ENCODE measurements around the gene ALOXE3. TPM values are rescaled to one million over a fixed set of nuclear protein-coding genes. Genes with fewer than 3 reads are reported as not detected.

Gene ALOXE3
- total RNA-seq: not detected
- long read RNA-seq: 0 reads

DNA sequence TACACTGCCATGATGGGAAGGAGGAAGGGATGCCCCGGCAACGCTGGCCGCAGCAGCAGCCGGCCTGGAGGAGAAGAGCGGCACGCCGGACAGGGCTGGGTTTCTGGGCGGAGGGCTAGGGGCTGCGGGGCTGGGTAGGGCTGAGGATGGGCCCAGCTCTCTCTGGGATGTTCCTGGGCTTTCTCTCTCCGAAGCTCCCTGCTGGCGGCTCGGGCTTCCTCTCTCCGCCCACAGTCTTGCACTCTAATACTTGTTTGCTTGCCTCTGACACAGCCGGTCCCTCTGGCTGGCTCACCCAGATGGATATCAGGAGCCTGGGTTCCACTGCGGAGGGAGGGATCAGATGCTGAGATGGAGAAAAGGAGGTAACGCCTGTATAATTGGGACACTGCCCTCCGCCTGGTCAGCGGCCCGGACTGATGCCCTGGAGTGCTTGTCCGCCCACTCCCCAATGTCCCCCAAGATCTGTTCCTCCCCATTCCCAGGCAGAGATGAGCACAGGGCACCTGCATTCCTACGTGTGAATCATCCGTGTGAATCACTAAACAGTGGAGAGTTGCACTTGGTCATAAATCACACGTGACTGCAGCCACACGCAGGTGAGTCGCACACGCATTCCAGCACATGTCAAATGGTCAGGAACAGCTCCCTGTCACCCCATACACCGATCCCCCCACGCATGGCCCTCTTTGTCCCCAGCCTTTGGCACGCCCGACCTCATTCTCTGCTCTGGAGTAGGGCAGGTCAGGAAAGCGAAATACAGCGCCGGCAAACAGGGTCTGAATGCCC lies at the start of gene ALOXE3:
ALOXE3 (minus strand) TSS at position 535 of the 789 bp plus-strand sequence; CDS start at position 11, 524 bp downstream.
- DNase-seq (peak; percentile 45), ATAC-seq (no peak)
- intact Hi-C loops (cut with micrococcal nuclease): no loop called here

DNA sequence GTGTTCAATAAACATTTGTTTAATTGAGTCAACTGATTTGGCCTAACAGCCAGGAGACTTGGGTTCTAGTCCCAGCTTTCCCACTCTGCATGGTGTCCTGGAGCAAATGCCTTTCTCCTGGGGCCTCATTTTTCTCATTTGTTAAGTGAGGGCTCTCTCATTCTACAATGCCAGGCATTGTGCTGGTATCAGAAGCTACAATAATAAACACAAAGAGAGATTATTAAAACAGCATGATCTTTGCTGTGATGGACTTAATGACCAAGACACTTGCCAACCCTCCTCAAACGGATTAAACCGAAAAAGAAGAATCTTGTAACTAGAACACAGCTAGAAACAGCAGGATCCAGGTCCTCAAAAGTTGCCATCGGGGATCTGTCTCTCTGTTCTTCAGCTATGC lies 49.2 kb upstream of the ALOXE3 start:
- no peak for DNase-seq
- no peak for ATAC-seq
- intact Hi-C loops (cut with micrococcal nuclease): no loop called here

DNA sequence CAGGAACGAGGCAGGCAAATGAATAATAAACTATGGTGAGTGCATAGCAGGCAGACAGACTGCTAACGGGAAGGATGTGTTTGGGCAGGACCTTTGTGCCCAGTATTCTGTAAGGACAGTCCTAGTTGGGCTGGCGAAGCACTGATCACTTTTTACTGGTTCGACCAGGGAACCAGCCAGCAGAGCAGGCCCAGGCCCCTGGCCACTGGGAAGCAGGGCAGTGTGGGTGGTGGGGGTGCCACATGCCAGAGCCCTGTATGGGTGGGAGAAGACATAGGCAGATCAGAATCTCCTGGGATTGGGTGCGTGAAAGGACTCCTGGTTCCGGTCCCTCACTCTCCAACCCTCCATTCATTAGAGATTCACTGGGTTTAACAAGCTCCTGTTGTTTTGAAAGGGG lies 48.4 kb upstream of the ALOXE3 start:
- intact Hi-C loops (cut with micrococcal nuclease): no loop called here
- DNase-seq: no peak
- ATAC-seq: no peak

DNA sequence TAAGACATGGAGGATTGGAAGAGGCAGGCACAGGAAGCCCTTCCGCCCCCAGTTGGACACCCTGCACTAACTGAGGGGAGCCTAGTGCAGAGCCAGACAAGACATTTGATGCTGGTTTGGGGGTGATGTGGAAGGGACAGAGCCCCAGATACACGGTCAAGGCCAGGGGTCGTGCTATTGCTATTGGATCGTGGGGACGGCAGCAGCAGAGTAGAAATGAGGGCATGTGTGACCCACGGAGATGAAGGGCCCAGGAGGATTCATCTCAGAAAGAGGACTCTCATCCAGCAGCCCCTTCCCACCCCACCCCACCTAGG lies 46.5 kb upstream of the ALOXE3 start:
- intact Hi-C loops (cut with micrococcal nuclease): no loop called here
- no peak for DNase-seq
- no peak for ATAC-seq

DNA sequence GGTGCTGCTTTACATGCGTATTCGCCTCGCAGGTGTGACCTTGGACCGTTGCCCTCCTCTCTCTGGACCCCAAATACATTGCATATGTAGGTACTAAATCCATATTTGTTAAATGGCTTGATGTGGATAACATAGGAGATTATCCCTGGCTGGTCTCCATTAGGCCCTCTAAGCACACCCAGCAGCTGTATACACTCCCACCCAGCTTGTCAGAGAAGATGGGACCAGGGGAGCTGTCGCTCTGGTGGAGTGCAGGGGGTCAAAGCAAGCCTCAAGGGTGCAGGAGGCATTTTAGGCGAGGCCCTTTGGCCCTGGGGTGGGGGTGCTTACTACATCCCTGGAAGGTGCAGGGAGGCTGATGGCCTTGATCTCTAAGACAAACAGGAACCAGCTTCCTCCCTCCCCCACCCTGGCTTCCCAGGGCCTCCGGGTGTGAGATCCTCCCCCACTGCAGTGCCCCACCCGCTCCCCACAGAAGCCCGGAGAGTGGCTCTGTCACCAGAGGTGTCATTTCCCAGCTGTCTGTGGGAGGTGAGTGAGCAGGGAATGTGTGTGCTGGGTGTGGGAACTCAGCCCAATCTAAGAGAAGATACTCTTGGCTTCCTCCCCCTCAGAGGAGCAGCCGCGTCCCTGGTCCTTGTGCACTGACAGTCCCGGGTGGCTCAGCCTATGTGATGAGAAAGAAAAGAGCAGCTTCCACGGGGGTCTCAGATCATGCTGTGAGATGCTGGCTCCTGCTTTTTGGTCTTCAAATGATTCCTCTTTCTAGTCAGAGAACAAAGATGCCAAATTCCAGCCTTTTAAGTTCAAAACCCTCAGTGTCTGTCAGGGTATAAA lies 45.9 kb upstream of the ALOXE3 start:
- intact Hi-C loops (cut with micrococcal nuclease): no loop called here
- DNase-seq (peak; percentile 87), ATAC-seq (peak; percentile 85)

DNA sequence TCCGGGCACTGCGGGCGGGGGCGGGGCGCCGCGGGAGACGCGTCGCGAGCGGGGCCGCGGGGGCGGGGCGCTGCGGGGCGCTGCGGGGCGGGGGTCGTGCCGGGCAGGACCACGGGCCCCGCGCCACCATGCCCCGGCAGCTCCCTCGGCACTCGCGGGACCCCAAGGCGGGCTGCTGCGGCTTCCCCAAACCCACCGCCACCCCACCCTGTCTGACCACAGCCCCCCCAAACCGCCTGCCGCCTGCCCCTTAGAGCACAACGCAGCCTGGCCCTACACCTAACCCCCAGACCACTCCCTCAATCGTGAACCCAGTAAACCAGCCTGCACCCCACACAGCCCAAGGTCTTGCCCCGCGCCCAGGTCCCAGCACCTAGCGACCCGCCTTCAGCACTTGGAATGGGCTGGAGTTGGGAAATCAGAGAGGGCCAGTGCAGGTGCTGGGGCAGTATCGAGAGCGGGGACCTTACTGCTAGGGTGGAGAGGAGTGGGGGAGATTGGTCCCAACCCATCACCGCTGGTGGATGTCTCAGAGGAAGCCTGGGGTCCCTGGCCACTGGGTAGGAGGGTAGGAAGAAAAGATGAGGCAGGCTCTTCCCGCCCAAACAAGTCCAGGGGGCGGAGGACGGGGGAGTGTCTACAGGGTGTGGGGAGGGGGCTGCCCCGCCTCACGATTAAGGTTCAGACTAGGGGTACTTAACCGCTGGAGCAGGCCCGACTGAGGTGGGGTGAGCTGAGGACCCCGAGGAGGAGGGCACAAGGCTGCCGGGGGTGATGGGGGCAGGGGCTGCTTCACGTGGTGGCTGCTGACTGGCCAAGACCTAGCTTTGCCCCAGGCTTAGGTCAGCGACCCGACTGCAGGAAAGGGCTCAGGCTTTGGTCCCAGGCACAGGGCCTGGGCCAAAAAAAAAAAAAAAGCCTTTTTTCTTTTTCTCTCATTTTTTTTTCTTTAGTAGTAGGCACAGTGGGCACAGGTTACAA lies 45.0 kb upstream of the ALOXE3 start:
- intact Hi-C loops (cut with micrococcal nuclease): no loop called here
- no peak for DNase-seq
- peak; percentile 8 for ATAC-seq

DNA sequence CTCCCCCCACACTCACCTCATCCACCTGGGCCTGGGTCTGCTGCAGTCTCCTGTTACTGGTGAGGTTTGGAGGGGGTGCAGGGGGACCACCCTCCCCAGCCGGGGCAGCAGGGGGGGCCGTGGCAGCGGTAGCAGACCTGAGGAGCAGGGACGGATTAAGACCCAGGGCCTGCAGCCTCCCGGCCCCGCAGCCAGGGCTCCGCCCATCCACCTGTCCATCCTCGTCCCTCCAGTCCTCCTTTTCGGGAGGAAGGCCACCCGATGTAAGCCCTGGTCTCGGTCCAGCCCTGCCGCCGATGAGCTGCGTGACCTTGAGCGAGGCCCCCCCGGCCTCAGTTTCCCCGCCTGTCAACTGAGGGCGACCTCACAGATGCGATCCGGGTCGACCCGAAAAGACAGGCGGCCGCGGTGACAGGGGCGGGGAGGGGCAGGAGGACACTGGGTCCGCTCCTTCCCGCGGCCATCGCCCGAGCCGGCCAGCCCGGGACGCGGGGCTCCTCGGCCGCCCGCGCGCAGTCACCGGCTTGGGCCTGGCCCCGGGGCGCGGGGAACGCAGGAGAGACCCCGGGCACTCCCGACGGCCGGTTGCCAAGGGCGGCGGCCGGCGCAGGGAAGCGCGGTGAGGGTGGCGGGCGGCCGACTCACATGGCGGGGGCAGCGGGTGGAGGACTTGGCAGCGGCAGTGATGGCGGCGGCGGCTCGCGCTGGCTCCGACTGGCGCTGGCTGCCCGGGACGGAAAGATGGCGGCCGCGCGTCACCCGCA lies 44.1 kb upstream of the ALOXE3 start, which contains the start of gene VAMP2:
VAMP2 (minus strand) TSS at position 716 of the 764 bp plus-strand sequence; CDS start at position 647, 69 bp downstream.
- DNase-seq (peak; percentile 93), ATAC-seq (peak; percentile 59)
- intact Hi-C loops (cut with micrococcal nuclease): no loop called here

DNA sequence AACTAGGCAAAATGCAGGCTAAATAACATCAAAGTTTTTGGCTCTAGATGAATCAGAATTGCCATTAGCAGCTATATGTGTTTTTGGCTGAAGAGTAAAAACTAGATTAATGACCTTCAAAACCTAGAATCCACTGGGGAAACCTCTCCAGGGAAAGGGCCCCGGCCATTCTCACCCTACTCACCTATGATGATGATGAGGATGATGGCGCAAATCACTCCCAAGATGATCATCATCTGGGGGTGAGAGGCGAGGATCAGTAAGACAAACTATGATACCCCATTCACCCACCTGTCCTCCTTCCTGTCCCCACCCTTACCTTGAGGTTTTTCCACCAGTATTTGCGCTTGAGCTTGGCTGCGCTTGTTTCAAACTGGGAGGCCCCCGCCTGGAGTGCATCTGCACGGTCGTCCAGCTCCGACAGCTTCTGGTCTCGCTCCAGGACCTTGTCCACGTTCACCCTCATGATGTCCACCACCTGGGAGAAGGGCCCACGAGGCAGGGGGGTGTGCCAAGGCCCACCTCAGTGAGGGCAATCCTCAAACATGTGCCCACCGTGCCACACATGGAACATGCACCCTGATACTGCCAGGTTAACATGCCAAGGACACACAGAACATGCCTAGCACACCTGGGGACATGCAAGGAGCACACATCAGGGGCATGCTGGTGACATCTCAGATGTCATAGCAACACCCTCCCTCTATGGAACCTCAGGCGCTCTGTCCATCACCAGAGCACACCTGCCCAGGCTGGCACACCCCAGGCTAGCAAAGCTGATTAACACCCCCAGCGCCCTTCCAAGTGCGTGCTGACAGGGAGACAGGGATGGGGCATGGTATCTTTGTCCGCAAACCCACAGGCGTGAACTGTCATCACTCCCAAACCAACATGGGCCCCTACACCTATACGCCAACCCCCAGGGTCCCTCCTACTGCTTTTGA lies 43.2 kb upstream of the ALOXE3 start:
- no peak for ATAC-seq
- DNase-seq: no peak
- intact Hi-C loops (cut with micrococcal nuclease): no loop called here

DNA sequence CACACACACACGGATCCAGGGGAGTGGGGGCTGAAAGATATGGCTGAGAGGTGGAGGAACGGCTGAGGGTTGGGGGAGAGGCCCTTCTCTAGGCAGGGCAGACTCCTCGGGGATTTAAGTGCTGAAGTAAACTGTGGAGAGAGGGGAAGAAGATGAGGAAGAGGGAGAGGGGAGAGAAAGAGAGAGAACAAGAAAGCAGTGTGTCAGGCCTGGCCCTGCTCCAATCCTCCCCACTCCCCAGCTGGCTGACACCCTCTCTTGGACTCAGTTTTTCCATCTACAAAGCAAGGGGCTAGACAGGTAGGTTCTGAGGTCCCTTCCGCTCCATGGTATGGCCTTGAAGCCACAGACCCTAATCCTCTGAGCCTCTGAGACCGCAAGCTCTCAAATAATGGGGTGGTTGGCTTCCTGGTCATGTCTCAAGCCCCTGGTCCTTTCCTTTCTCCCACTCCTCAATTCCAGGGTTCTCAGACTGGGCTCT lies 42.5 kb upstream of the ALOXE3 start:
- intact Hi-C loops (cut with micrococcal nuclease): no loop called here
- peak; percentile 27 for DNase-seq
- ATAC-seq: no peak

DNA sequence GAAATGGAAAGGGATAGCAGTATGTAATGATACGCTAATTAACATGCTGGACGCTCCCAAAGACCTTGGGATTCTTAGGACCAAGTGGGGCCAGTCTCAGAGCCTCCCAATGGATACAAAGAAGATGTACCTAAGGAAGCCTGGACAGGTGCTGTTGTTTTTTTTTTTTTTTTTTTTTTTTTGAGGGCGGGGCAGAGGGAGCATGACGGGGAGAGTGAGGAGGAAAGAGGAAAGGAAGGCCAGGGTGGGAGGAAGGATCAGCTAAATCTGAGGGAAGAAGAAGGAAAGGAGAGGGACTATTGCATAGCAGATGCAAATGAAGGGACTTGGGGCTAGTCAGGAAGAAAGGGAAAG lies 41.9 kb upstream of the ALOXE3 start:
- no peak for ATAC-seq
- DNase-seq: no peak
- intact Hi-C loops (cut with micrococcal nuclease): no loop called here

DNA sequence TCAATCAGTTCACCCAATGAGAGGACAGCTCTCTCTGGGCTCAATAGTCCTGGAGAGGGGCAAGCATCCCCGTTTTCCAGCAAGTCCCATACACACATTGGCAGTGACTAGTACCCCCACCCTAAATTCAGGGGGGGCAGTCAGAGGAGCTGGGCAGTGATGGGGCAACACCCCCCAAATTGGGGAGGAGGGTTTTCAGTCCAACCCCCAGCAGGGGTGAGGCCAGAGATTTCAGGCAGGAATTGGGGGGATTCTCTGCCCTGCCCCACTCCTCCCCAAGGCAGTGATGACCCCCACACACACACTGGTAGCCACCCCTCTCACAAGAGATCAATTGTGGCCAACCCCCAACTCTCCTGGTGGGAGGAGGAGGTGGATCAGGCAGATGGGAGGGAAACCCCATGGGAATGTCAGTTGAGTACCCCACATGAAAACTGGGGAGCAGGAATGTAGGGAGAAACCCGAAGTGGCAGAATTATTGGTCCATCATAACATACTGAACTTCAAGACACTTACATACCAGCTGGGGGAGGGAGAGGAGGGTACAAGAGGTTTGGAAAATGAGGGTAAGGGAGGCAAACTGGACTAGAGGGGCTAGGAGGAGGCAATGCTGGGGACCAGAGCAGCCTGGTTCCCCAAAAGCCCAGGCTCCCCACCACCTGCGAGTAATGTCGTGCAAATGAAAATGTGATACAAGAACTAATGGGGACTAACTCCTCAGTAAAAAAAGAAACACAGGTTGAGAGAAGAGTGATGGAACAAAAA lies 41.3 kb upstream of the ALOXE3 start:
- intact Hi-C loops (cut with micrococcal nuclease): no loop called here
- ATAC-seq (no peak), DNase-seq (peak; percentile 13)

DNA sequence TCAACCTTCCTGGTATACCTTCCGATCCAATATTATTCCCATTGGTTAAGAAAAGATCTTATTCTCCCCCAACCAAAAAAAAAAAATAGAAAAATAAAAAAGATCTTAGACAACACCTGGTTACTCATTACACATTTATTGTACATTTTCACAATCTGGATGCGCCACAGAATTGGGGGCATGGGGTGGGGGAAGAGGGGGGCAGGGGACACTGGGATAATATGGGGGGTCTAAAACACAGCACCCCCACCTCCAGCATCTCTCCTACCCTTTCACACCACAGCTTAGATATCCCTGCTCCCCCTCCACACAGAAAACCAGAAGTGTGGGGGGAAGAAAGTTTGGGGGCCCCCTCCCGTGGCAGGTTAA lies 40.7 kb upstream of the ALOXE3 start:
- ATAC-seq (no peak), DNase-seq (no peak)
- intact Hi-C loops (cut with micrococcal nuclease): no loop called here

DNA sequence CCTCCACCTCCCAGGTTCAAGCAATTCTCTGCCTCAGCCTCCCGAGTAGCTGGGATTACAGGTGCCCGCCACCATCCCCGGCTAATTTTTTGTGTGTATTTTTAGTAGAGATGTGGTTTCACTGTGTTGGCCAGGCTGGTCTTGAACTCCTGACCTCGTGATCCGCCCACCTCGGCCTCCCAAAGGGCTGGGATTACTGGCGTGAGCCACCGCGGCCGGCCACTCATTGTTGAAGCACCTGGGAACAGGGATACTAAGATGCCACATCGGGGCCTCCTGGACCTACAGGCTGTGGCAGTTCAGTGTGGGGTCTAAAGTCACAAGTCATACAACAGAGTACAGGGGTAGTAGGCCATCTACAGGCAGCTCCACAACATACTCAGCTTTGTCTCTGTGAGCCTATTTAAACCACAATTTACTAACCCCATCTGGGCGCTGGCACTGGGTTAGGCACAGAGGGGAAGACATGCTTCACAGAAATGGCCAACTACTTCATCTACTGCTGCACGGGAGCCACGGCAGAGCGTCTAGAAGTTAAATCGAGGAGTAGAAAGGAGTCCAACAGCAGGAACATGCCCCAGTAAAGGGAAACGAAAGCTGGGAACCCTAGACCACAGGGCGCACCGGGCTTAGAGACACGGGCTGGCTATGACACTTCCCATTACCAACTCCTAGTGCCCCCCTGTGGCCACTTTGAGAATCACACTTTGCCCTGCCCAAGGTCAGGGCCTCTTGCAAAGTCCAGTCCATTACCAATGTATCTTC lies 40.1 kb upstream of the ALOXE3 start:
- ATAC-seq (peak; percentile 5), DNase-seq (peak; percentile 94)
- intact Hi-C loops (cut with micrococcal nuclease): no loop called here

DNA sequence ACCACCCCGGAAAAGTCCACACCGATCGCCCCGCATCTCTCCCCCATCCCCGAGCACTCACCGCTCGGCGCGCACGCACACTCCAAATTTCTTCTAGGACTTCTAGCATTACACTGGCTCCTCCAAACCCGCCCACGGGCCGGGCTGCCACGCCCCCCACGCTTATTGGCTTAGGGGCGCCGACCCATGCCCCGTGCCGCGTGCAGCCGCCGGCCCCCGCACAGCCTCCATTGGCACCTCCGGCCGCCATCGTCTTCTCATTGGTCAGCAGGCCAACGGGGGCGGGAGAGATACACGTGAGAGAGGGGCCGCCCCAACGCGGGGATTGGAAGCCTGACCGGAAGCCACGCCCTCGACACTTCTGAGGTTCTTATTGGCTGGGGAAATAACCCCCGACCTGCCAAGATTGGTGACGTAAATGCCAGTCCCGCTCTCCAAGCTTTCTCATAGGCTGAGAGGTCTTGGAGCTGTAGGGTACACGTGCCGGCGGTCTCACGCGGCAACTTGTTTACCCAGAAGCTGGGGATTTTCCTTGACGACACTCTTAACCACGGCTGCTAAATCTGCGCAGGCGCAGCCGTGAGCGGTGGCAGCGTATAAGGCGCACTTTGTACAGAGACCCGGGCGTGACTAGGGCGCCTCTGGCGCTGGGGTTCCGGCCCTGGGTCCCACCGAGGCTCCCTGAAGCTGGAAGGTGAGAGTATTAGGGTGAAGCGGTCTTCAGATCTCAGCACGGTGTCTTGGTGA lies 38.1 kb upstream of the ALOXE3 start:
- intact Hi-C loops (cut with micrococcal nuclease): no loop called here
- DNase-seq (peak; percentile 100), ATAC-seq (peak; percentile 62)

DNA sequence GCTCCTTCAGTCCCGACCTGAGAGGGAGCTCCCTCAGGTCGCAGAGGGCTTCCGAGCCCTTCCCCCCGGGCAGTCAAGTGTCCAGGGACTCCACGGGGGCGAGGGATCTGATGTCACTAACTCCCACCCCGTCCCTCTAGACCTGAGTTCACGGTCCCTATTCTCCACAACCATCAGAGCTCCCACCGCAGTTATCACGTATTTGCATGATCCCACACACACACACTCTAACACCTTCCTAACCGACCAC lies 37.6 kb upstream of the ALOXE3 start:
- intact Hi-C loops (cut with micrococcal nuclease): no loop called here
- peak; percentile 54 for DNase-seq
- ATAC-seq: no peak
